CD14-positive monocyte (primary cell): Measurements from ENCODE around the gene ATP10D. TPM values are rescaled to one million over a fixed set of nuclear protein-coding genes. Genes with fewer than 3 reads are reported as not detected.

ENCODE experiments used
- DNase-seq, 3 donors: peaks; one replicate each; pipeline ENCODE4 v3.0.0-alpha.2; 2011 to 2022
- H2AFZ ChIP-seq: 2 replicates; pipeline ENCODE4 v1.6.0; 2012; ENCODE audit warnings: mild to moderate bottlenecking, low read depth, low read length, inconsistent platforms; ENCODE audit not compliant: insufficient read depth, poor library complexity, severe bottlenecking
- H3K27ac ChIP-seq, 2 donors: 1 replicate in 1 of 2; 2 replicates in 1 of 2; pipeline ENCODE4 v1.5.1; 2012 to 2013; ENCODE audit warnings: low read length in 2 of 2, control low read depth in 1 of 2, inconsistent platforms in 1 of 2, low read depth in 1 of 2, mild to moderate bottlenecking in 1 of 2
- H3K27me3 ChIP-seq, 2 donors: one replicate each; pipeline versions ENCODE4 v1.6.0 to v1.6.1; 2011 to 2013; ENCODE audit warnings: low read length in 2 of 2; ENCODE audit not compliant: control insufficient read depth in 2 of 2, insufficient read depth in 2 of 2
- H3K36me3 ChIP-seq, 2 donors: replicated peaks in 1 of 2; 1 replicate in 1 of 2; 2 replicates in 1 of 2; pipeline versions ENCODE4 v1.5.1 to v1.6.1; 2012 to 2013; ENCODE audit warnings: low read length in 2 of 2, control low read depth in 1 of 2, inconsistent platforms in 1 of 2, mild to moderate bottlenecking in 1 of 2; ENCODE audit not compliant: insufficient read depth in 2 of 2, control insufficient read depth in 1 of 2
- H3K4me1 ChIP-seq, 2 donors: 1 replicate in 1 of 2; 2 replicates in 1 of 2; pipeline versions ENCODE4 v1.5.1 to v1.6.1; 2012 to 2013; ENCODE audit warnings: low read length in 2 of 2, control low read depth in 1 of 2, inconsistent platforms in 1 of 2, mild to moderate bottlenecking in 1 of 2, moderate library complexity in 1 of 2; ENCODE audit not compliant: insufficient read depth in 2 of 2, control insufficient read depth in 1 of 2
- H3K4me2 ChIP-seq: replicated peaks from 2 replicates; pipeline ENCODE3; 2012; ENCODE audit warnings: low read length, moderate library complexity, mild to moderate bottlenecking; ENCODE audit not compliant: poor library complexity, severe bottlenecking; ENCODE audit errors: extremely low read depth
- H3K4me3 ChIP-seq, 3 experiments: fragments of 200-600 bp in 1 of 3; sonication (generic) in 1 of 3; replicated peaks in 1 of 3; 1 replicate in 2 of 3; 2 replicates in 1 of 3; pipeline ENCODE4 v1.5.1; 2011 to 2013; ENCODE audit warnings: low read length in 3 of 3, mild to moderate bottlenecking in 3 of 3, control low read depth in 2 of 3, low read depth in 2 of 3, inconsistent platforms in 1 of 3, moderate library complexity in 1 of 3
- H3K79me2 ChIP-seq: 2 replicates; pipeline ENCODE4 v1.6.0; 2012; ENCODE audit warnings: mild to moderate bottlenecking, control low read depth, inconsistent platforms, low read length, moderate library complexity; ENCODE audit not compliant: insufficient read depth
- H3K9ac ChIP-seq: 2 replicates; pipeline ENCODE4 v1.6.0; 2017; ENCODE audit warnings: low read length, mild to moderate bottlenecking; ENCODE audit not compliant: insufficient read depth, poor library complexity, severe bottlenecking
- H3K9me3 ChIP-seq, 2 donors: replicated peaks in 1 of 2; 1 replicate in 1 of 2; 2 replicates in 1 of 2; pipeline versions ENCODE4 v1.5.1 to v1.6.1; 2012 to 2013; ENCODE audit warnings: low read length in 2 of 2, control low read depth in 1 of 2; ENCODE audit not compliant: control insufficient read depth in 1 of 2, insufficient read depth in 1 of 2
- H4K20me1 ChIP-seq: 2 replicates; pipeline ENCODE4 v1.6.0; 2012; ENCODE audit warnings: mild to moderate bottlenecking, low read length, control low read depth, moderate library complexity; ENCODE audit not compliant: insufficient read depth
- H3K27ac Mint-ChIP-seq, 7 donors: one replicate each; pipeline ENCODE4 v1.8.0; 2020; ENCODE audit warnings: mild to moderate bottlenecking in 7 of 7, mixed read lengths in 7 of 7, moderate library complexity in 6 of 7, inconsistent platforms in 2 of 7
- H3K27me3 Mint-ChIP-seq, 3 donors: one replicate each; pipeline ENCODE4 v1.8.0; 2021 to 2022; ENCODE audit warnings: low read depth in 3 of 3, mild to moderate bottlenecking in 3 of 3, mixed read lengths in 3 of 3, moderate library complexity in 3 of 3, inconsistent platforms in 1 of 3
- H3K36me3 Mint-ChIP-seq, 2 donors: one replicate each; pipeline ENCODE4 v1.8.0; 2020; ENCODE audit warnings: mixed read lengths in 2 of 2, inconsistent platforms in 1 of 2, mild to moderate bottlenecking in 1 of 2
- H3K4me1 Mint-ChIP-seq: one replicate; pipeline ENCODE4 v1.8.0; 2020; ENCODE audit warnings: mild to moderate bottlenecking, mixed read lengths
- H3K4me3 Mint-ChIP-seq, 2 donors: one replicate each; pipeline ENCODE4 v1.8.0; 2020; ENCODE audit warnings: mild to moderate bottlenecking in 2 of 2, mixed read lengths in 2 of 2, moderate library complexity in 1 of 2
- H3K9me3 Mint-ChIP-seq, 7 donors: one replicate each; pipeline ENCODE4 v1.8.0; 2020 to 2022; ENCODE audit warnings: mixed read lengths in 7 of 7, mild to moderate bottlenecking in 6 of 7, moderate library complexity in 6 of 7, inconsistent platforms in 2 of 7
- WGBS: methylation state at CpG from one replicate; pipeline ENCODE4 v1.1.5; 2013; ENCODE audit warnings: missing lambda C conversion rate; ENCODE audit not compliant: insufficient coverage; 5-methylcytosine and 5-hydroxymethylcytosine counted together
- intact Hi-C, 2 donors: fragments of 100-400 bp; cut with micrococcal nuclease; formaldehyde crosslinking; loops; one replicate each; pipeline versions ENCODE4 v1.15.0 to v1.15.1; 2023
- polyA plus RNA-seq, 3 donors: library from polyadenylated mRNA; depleted of rRNA in 1 of 3; unstranded in 2 of 3; stranded (reverse) in 1 of 3; fragments of 300-500 nt in 2 of 3; fragments of >200 nt in 1 of 3; fragmentation: Illumina TruSeq in 2 of 3; gene quantifications; 1 replicate in 2 of 3; 2 replicates in 1 of 3; pipeline ENCODE4 v1.2.3, GENCODE V29; 2012 to 2021
- TF ChIP-seq, protein P1 (sequence below): fragments of 200-600 bp; IDR thresholded peaks from one replicate; pipeline ENCODE4 v1.8.0; 2022; ENCODE audit warnings: antibody characterized with exemption, mild to moderate bottlenecking

ATP10D gene
- polyA plus RNA-seq, 3 donors = 8.4 to 16.9 (median 14.1) TPM

DNA sequence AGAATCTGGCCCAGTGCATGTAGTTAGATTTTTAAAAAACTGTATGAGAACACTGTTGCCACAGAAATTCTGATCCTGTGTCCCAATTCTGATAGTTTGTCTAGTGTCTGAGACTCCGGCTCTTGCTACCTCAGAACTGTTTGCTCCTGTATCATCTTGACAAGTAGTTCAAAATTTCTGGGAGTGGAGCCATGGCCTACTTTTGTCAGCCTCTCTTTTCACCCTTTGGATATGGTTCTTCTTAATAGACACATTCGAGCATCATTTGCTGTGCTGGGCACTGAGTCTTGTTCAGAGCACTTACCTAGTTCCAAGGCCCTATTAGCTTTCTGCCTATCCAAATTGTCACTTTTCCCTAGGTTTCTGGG lies 46.9 kb downstream of the ATP10D start:
- Mint-ChIP-seq H3K27me3 (no peaks in the 10 kb centered on the region), H3K4me1 (peaks cover 16% of the 10 kb centered on the region), H3K27ac (no peak overlapping the region), H3K36me3 (peaks cover 83 to 88% of the 10 kb centered on the region in 2 donors), H3K4me3 (peak overlapping the region in 1 of 2 donors; percentile 2), H3K9me3 (peaks cover 0 to 15% (median 8%) of the 10 kb centered on the region in 7 donors)
- DNase-seq = no peak
- intact Hi-C loops = no loop called here
- peaks cover 26% of the 10 kb centered on the region for H4K20me1 ChIP-seq
- H3K4me3 ChIP-seq = no peak overlapping the region
- H3K36me3 ChIP-seq = peaks cover 41 to 84% of the 10 kb centered on the region in 2 donors
- 20% methylated on average over 2 of the region's 2 CpGs for WGBS
- peaks cover 9 to 14% of the 10 kb centered on the region in 2 donors for H3K4me1 ChIP-seq
- H2AFZ ChIP-seq = no peak overlapping the region
- no peak overlapping the region for H3K27ac ChIP-seq
- H3K9me3 ChIP-seq = no peaks in the 10 kb centered on the region
- TF ChIP-seq, protein P1, sequence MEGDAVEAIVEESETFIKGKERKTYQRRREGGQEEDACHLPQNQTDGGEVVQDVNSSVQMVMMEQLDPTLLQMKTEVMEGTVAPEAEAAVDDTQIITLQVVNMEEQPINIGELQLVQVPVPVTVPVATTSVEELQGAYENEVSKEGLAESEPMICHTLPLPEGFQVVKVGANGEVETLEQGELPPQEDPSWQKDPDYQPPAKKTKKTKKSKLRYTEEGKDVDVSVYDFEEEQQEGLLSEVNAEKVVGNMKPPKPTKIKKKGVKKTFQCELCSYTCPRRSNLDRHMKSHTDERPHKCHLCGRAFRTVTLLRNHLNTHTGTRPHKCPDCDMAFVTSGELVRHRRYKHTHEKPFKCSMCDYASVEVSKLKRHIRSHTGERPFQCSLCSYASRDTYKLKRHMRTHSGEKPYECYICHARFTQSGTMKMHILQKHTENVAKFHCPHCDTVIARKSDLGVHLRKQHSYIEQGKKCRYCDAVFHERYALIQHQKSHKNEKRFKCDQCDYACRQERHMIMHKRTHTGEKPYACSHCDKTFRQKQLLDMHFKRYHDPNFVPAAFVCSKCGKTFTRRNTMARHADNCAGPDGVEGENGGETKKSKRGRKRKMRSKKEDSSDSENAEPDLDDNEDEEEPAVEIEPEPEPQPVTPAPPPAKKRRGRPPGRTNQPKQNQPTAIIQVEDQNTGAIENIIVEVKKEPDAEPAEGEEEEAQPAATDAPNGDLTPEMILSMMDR = no peak
- no peak overlapping the region for H3K4me2 ChIP-seq
- no peaks in the 10 kb centered on the region for H3K79me2 ChIP-seq
- no peaks in the 10 kb centered on the region for H3K27me3 ChIP-seq
- H3K9ac ChIP-seq = no peak overlapping the region

DNA sequence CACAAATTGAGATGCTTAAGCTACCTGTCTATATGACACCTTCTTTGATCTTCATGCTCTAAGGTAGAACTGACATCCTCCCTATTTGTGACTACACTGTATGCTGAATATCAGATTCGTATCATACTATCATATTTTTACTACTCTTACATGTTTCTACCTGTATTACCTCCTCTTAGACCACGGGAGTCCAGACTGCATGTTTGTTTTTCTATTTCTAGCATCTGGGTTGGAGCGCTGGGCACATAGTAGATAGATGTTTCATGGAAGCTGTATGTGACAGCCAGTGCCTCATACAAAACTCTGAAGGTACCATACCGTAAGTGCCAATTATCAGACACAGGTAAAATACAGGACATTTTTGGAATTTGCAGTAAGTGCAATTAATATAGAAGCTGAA lies 47.6 kb downstream of the ATP10D start:
- no peak overlapping the region for H3K4me3 Mint-ChIP-seq
- Histone ChIP-seq H4K20me1 (peaks cover 26% of the 10 kb centered on the region), H3K9me3 (no peaks in the 10 kb centered on the region), H3K4me2 (no peak overlapping the region), H3K36me3 (peaks cover 37 to 84% of the 10 kb centered on the region in 2 donors), H3K27ac (no peak overlapping the region), H3K79me2 (no peaks in the 10 kb centered on the region), H3K4me1 (peaks cover 9 to 14% of the 10 kb centered on the region in 2 donors), H3K9ac (no peak overlapping the region), H2AFZ (no peak overlapping the region), H3K27me3 (no peaks in the 10 kb centered on the region), H3K4me3 (no peak overlapping the region)
- H3K27ac Mint-ChIP-seq = no peak overlapping the region
- intact Hi-C loops = no loop called here
- H3K9me3 Mint-ChIP-seq = peaks cover 0 to 15% (median 8%) of the 10 kb centered on the region in 7 donors
- DNase-seq = no peak
- H3K27me3 Mint-ChIP-seq = no peaks in the 10 kb centered on the region
- peaks cover 16% of the 10 kb centered on the region for H3K4me1 Mint-ChIP-seq
- peaks cover 78 to 84% of the 10 kb centered on the region in 2 donors for H3K36me3 Mint-ChIP-seq
- TF ChIP-seq, protein P1 = no peak
- no CpG with 5 or more reads among the region's 4 CpGs for WGBS
